Activated CD8-positive, alpha-beta T cell treated with anti-CD3 and anti-CD28 coated beads for 36 hours (primary cell): ENCODE measurements around the gene BCAR3. TPM values are rescaled to one million over a fixed set of nuclear protein-coding genes. Genes with fewer than 3 reads are reported as not detected.

Source experiments
- ATAC-seq: fragments of 200-7000 bp; cut with Tn5 transposase; one replicate; pipeline ENCODE4 v1.10.0; 2021; ENCODE audit warnings: mild to moderate bottlenecking, moderate library complexity
- CTCF ChIA-PET: fragments of 350-600 bp; sonication (Branson Sonifier 250); formaldehyde crosslinking; loops from one replicate; lab custom pipeline; 2021; ENCODE audit warnings: antibody characterized with exemption; lab: Charles Lee
- POLR2A ChIA-PET: fragments of 350-600 bp; sonication (Branson Sonifier 250); formaldehyde crosslinking; loops from one replicate; lab custom pipeline; 2021; ENCODE audit warnings: antibody characterized with exemption; lab: Charles Lee
- DNase-seq: peaks from one replicate; pipeline ENCODE4 v3.0.0-alpha.2; 2020
- H3K27ac Mint-ChIP-seq: one replicate; pipeline ENCODE4 v1.8.0; 2021; ENCODE audit warnings: mild to moderate bottlenecking, mixed read lengths
- H3K27me3 Mint-ChIP-seq: one replicate; pipeline ENCODE4 v1.8.0; 2021; ENCODE audit warnings: mixed read lengths
- H3K36me3 Mint-ChIP-seq: one replicate; pipeline ENCODE4 v1.8.0; 2021; ENCODE audit warnings: low read depth, mixed read lengths
- H3K4me1 Mint-ChIP-seq: one replicate; pipeline ENCODE4 v1.8.0; 2021; ENCODE audit warnings: low read depth, mixed read lengths
- H3K4me3 Mint-ChIP-seq: one replicate; pipeline ENCODE4 v1.8.0; 2021; ENCODE audit warnings: mild to moderate bottlenecking, moderate library complexity, mixed read lengths
- H3K9me3 Mint-ChIP-seq: one replicate; pipeline ENCODE4 v1.8.0; 2021; ENCODE audit warnings: mixed read lengths
- intact Hi-C: fragments of 100-400 bp; cut with micrococcal nuclease; formaldehyde crosslinking; loops from one replicate; pipeline ENCODE4 v1.10.0; 2022
- total RNA-seq, 2 experiments: library from RNA; stranded (reverse); gene quantifications; one replicate each; pipeline ENCODE4 v1.2.3, GENCODE V29; 2021
- TF ChIP-seq, protein P1 (sequence below): fragments of 200-600 bp; IDR thresholded peaks from one replicate; pipeline ENCODE4 v1.8.0; 2022; ENCODE audit warnings: antibody characterized with exemption, mild to moderate bottlenecking

The BCAR3 gene
- total RNA-seq, 2 experiments from 2014 or later = 0.51 to 0.70 TPM

DNA sequence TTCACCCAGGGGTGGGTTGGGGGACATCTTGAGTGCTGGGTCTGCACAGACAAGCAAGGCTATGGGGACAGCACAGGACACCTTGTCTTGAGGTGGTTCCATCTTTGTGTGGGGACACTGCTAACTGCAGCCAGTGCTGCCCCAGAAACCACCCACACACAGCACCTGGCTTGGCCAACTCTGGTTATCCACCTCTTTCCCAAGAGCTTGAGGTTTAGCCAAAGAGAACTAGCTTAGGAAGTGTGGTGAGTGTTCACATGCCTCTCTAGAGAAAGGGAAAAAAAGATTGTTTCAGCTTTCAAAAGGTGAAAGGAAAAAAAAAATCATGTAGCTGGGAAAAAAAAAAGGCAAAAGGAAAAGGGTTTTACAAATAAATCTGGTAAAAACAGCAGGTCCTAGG lies 32.4 kb downstream of the BCAR3 start:
- Mint-ChIP-seq H3K27ac (no peak overlapping the region), H3K36me3 (no peaks in the 10 kb centered on the region), H3K4me3 (no peak overlapping the region), H3K4me1 (peaks cover 2% of the 10 kb centered on the region), H3K27me3 (no peaks in the 10 kb centered on the region), H3K9me3 (no peaks in the 10 kb centered on the region)
- ATAC-seq (no peak), DNase-seq (no peak)
- POLR2A ChIA-PET = no interaction called here
- CTCF ChIA-PET = no interaction called here
- intact Hi-C loops = no loop called here
- TF ChIP-seq, protein P1, sequence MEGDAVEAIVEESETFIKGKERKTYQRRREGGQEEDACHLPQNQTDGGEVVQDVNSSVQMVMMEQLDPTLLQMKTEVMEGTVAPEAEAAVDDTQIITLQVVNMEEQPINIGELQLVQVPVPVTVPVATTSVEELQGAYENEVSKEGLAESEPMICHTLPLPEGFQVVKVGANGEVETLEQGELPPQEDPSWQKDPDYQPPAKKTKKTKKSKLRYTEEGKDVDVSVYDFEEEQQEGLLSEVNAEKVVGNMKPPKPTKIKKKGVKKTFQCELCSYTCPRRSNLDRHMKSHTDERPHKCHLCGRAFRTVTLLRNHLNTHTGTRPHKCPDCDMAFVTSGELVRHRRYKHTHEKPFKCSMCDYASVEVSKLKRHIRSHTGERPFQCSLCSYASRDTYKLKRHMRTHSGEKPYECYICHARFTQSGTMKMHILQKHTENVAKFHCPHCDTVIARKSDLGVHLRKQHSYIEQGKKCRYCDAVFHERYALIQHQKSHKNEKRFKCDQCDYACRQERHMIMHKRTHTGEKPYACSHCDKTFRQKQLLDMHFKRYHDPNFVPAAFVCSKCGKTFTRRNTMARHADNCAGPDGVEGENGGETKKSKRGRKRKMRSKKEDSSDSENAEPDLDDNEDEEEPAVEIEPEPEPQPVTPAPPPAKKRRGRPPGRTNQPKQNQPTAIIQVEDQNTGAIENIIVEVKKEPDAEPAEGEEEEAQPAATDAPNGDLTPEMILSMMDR = no peak

DNA sequence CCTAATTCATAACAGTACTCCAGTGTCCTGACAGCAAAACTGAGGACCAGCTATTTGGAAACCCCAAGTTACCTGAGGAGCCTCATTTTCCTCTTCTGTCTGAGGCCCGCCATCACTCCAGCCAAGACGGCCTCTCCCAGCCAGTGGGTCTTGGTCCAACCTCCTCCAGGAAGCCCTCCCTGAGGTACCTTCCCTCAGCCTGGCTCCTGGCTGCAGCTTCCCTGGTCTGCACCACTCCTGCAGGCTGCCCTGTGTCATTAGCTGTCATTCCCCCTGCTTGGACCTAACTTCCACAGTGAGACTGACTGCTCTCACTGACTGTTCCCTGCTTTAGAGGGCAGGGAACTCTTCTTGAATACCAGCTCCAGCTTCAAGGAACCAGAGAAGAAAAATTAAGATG lies 33.0 kb downstream of the BCAR3 start:
- no peaks in the 10 kb centered on the region for H3K9me3 Mint-ChIP-seq

DNA sequence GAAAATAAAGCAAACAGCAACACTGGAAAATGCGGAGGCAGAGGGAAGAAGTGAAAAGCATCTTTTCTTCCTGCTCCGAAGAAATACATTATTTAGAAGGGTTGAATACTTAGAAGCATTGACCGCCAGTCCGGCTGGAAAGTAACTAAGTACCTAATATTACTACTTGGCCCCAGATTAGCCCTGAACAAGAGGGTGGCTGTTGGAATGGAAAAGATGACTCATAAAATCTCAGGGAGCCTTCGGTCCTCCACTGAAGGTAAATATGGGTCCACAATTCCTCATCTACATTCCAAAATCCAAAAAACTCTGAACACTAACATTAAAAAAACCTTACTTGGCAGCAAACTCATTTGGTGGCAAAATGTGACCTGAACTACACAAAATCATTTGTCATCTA lies 40.1 kb downstream of the BCAR3 start:
- no peak overlapping the region for H3K27ac Mint-ChIP-seq
- no peaks in the 10 kb centered on the region for H3K9me3 Mint-ChIP-seq
- ATAC-seq = no peak

More for the DNA sequence above, 33.0 kb downstream of the BCAR3 start:
- CTCF ChIA-PET = interaction anchor here (0.9 to 1.2 kb wide), 3 partner anchors 19 to 165 kb away, joined by 3 to 6 read pairs (median 4); no protein-coding TSS in a partner anchor
- H3K27me3 Mint-ChIP-seq = no peaks in the 10 kb centered on the region
- no peaks in the 10 kb centered on the region for H3K36me3 Mint-ChIP-seq
- H3K4me3 Mint-ChIP-seq = no peak overlapping the region
- intact Hi-C loops = no loop called here
- ATAC-seq (no peak), DNase-seq (no peak)
- no peak overlapping the region for H3K27ac Mint-ChIP-seq
- TF ChIP-seq, protein P1 = no peak
- POLR2A ChIA-PET = no interaction called here
- H3K4me1 Mint-ChIP-seq = peaks cover 6% of the 10 kb centered on the region

DNA sequence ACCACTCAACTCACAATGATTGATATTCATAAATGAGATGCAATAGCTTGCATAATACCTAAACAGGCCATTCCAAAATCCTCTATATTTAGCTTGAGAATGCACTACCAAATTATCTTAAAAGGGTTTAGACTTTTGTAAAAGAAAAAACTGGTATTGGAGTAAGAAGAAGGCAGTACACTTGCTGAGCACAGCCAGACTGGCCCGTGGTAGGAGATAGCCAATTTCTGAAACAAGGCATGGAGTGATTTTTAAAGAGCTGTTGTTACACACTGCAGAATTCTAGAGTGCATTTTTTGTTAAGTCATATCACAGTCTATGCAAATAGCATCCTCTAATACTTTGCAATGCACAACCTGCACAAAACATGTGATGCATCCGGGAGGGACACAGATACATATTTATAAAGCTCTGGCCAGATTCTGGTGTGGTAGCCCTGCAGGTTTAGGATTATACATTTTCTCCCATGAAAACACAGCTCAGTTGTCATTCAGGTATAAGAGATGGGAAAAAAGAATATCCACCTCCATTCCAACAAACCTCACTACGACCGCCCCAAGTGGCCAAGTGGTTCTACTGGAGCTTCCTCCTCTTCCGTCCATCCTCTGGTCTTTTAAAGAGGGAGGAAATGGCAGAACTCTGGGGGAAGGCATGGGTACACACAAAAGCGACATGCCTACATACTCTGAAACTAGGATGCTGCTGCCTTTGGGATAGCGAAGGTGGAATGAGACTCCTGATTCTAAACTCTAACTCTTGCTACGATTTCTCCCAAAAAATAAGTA lies 40.8 kb downstream of the BCAR3 start:
- H3K27ac Mint-ChIP-seq = no peak overlapping the region
- no peaks in the 10 kb centered on the region for H3K27me3 Mint-ChIP-seq
- POLR2A ChIA-PET = no interaction called here
- H3K4me3 Mint-ChIP-seq = no peak overlapping the region
- H3K4me1 Mint-ChIP-seq = peaks cover 17% of the 10 kb centered on the region
- DNase-seq = no peak
- no peak for ATAC-seq
- CTCF ChIA-PET = interaction anchor here (0.8 to 3.5 kb wide), 3 partner anchors 10 to 173 kb away, joined by 3 to 14 read pairs (median 12); no protein-coding TSS in a partner anchor
- TF ChIP-seq, protein P1 = no peak
- no peaks in the 10 kb centered on the region for H3K36me3 Mint-ChIP-seq
- intact Hi-C loops = no loop called here
- no peaks in the 10 kb centered on the region for H3K9me3 Mint-ChIP-seq

More for the DNA sequence above, 40.1 kb downstream of the BCAR3 start:
- peaks cover 17% of the 10 kb centered on the region for H3K4me1 Mint-ChIP-seq
- no peaks in the 10 kb centered on the region for H3K27me3 Mint-ChIP-seq
- no peak overlapping the region for H3K4me3 Mint-ChIP-seq
- TF ChIP-seq, protein P1 = no peak
- intact Hi-C loops = no loop called here
- no peak for DNase-seq
- no peaks in the 10 kb centered on the region for H3K36me3 Mint-ChIP-seq
- POLR2A ChIA-PET = no interaction called here
- CTCF ChIA-PET = interaction anchor here (1.4 to 1.7 kb wide), 2 partner anchors 9 to 13 kb away, joined by 4 to 12 read pairs; no protein-coding TSS in a partner anchor

DNA sequence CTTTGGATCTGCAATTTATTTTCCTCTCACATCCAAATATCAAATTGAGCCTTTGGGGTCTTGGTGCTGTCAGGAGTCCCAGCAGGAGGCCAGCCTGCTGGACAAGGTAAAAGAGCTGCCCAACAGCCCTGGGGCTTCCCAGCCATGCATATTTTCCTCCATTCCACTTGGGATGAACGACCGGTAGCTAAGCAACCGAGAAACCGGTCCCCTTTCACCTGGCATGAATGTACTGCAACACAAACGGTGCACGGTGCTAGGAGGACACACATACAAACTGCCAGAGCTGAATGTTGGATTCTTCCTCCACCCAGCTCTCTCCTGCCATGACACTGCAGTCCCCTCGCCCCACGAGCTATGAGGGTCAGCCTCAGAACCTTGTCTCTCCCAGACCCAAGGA lies 42.7 kb downstream of the BCAR3 start:
- POLR2A ChIA-PET = no interaction called here

More for the DNA sequence above, 42.7 kb downstream of the BCAR3 start:
- H3K27me3 Mint-ChIP-seq = no peaks in the 10 kb centered on the region
- intact Hi-C loops = no loop called here
- DNase-seq (no peak), ATAC-seq (no peak)
- no peaks in the 10 kb centered on the region for H3K9me3 Mint-ChIP-seq
- H3K27ac Mint-ChIP-seq = no peak overlapping the region
- no peak overlapping the region for H3K4me3 Mint-ChIP-seq
- peaks cover 13% of the 10 kb centered on the region for H3K4me1 Mint-ChIP-seq
- TF ChIP-seq, protein P1 = no peak
- H3K36me3 Mint-ChIP-seq = no peaks in the 10 kb centered on the region
- CTCF ChIA-PET = interaction anchor here (0.8 to 3.5 kb wide), 4 partner anchors 10 to 205 kb away, joined by 3 to 14 read pairs (median 11); no protein-coding TSS in a partner anchor
